Measurements from ENCODE around the gene DOCK6.
"Not testable (repeated sequence)": the region's sequence is repeated elsewhere in the genome, so short reads cannot be mapped to it uniquely, and the experiment has no call there.

DOCK6 gene

DNA sequence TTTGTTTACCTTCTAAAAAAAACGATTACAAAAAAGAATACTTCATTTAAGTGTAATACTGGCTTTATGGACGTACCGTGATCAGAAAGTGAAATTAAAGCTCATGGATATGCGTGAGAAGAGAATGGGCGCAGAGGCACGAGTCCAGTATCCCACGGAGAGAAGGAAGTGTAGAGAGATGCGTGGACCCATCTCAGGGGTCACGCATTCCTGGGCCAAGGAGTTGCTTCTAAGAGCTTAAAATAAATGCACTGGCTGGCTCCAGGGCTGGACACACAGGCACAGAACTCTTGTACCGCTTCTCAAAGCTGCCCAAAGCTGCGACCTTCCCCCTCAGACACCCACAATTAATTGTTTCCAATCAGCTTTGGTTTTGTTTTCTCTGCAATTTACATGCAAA is 98.0 kb downstream of the DOCK6 start:
- Histone ChIP-seq H3K4me1 (ENCODE audit: insufficient read depth, poor library complexity, severe bottlenecking) (peaks cover 11% of the 10 kb centered on the region), H3K27me3 (ENCODE audit: insufficient read depth, poor library complexity, severe bottlenecking) (no peaks in the 10 kb centered on the region), H3K36me3 (ENCODE audit: low read depth) (peaks cover 33% of the 10 kb centered on the region), H3K27ac (ENCODE audit: poor library complexity, severe bottlenecking) (no peak overlapping the region), H3K4me3 (ENCODE audit: severe bottlenecking) (no peak overlapping the region), H3K9me3 (ENCODE audit: severe bottlenecking) (no peaks in the 10 kb centered on the region)
- TF ChIP-seq, protein P1, sequence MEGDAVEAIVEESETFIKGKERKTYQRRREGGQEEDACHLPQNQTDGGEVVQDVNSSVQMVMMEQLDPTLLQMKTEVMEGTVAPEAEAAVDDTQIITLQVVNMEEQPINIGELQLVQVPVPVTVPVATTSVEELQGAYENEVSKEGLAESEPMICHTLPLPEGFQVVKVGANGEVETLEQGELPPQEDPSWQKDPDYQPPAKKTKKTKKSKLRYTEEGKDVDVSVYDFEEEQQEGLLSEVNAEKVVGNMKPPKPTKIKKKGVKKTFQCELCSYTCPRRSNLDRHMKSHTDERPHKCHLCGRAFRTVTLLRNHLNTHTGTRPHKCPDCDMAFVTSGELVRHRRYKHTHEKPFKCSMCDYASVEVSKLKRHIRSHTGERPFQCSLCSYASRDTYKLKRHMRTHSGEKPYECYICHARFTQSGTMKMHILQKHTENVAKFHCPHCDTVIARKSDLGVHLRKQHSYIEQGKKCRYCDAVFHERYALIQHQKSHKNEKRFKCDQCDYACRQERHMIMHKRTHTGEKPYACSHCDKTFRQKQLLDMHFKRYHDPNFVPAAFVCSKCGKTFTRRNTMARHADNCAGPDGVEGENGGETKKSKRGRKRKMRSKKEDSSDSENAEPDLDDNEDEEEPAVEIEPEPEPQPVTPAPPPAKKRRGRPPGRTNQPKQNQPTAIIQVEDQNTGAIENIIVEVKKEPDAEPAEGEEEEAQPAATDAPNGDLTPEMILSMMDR (IDR thresholded peaks at IDR 0.05; ENCODE audit: poor library complexity, severe bottlenecking) = no peak
- DNase-seq (ENCODE audit: low spot score) = no peak
- no peak for ATAC-seq (ENCODE audit: low read depth)

DNA sequence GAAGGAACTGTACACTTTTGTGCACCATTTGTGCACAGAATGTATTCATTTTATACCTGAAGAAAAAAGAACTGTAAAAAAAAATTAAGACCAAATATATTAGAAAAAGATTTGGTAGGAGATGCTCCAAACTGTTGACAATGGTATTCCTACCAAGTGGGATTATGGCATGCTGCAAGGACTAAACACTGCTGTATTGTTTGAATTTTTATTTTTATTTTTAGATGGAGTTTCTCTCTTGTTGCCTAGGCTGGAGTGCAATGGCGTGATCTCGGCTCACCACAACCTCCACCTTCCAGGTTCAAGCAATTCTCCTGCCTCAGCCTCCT is 101.9 kb downstream of the DOCK6 start:
- not testable (repeated sequence) for H3K27ac ChIP-seq (ENCODE audit: poor library complexity, severe bottlenecking); DNase-seq (ENCODE audit: low spot score); H3K4me1 ChIP-seq (ENCODE audit: insufficient read depth, poor library complexity, severe bottlenecking); H3K27me3 ChIP-seq (ENCODE audit: insufficient read depth, poor library complexity, severe bottlenecking); H3K9me3 ChIP-seq (ENCODE audit: severe bottlenecking); ATAC-seq (ENCODE audit: low read depth); H3K36me3 ChIP-seq (ENCODE audit: low read depth); H3K4me3 ChIP-seq (ENCODE audit: severe bottlenecking)

DNA sequence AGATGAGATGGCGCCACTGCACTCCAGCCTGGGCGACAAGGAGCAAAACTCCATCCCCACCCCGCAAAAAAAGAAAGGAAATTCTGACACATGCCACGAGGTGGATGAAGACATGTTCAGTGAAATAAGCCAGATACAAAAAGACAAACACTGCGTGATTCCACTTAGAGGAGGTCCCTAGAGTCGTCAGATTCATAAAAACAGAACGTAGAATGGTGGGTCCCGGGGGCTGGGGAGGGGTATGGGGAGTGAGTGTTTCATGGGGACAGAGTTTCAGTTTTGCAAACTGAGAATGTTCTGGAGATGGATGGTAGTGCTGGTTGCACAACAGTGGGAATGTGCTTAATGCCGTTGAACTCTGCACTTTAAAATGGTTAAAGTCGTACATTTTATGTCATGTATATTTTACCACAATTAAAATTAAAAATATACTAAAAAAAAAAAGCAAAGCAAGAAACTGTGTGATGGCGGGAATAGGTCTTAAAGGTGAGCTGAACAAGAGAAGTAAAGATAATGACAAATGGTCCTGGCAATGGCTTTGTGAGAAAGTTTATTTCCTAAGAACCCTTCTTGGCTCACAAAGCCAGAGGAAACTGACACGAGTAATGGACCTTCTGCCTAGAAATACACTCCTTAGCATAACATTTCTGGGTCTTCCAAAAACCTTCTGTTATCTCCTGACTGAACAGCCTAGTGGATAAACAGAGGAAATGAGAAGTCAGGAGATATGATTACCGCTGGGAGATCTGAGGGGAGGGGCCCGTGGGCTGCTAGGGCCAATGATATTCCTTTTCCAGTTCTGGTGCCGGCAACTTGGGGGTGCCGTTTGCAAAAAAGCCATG is 102.5 kb downstream of the DOCK6 start:
- Histone ChIP-seq H3K4me3 (ENCODE audit: severe bottlenecking) (no peak overlapping the region), H3K9me3 (ENCODE audit: severe bottlenecking) (no peaks in the 10 kb centered on the region), H3K27me3 (ENCODE audit: insufficient read depth, poor library complexity, severe bottlenecking) (no peaks in the 10 kb centered on the region), H3K36me3 (ENCODE audit: low read depth) (no peaks in the 10 kb centered on the region), H3K4me1 (ENCODE audit: insufficient read depth, poor library complexity, severe bottlenecking) (peaks cover under 1% of the 10 kb centered on the region), H3K27ac (ENCODE audit: poor library complexity, severe bottlenecking) (no peak overlapping the region)
- TF ChIP-seq, protein P1 (IDR thresholded peaks at IDR 0.05; ENCODE audit: poor library complexity, severe bottlenecking) = no peak
- ATAC-seq (ENCODE audit: low read depth) (no peak), DNase-seq (ENCODE audit: low spot score) (no peak)

DNA sequence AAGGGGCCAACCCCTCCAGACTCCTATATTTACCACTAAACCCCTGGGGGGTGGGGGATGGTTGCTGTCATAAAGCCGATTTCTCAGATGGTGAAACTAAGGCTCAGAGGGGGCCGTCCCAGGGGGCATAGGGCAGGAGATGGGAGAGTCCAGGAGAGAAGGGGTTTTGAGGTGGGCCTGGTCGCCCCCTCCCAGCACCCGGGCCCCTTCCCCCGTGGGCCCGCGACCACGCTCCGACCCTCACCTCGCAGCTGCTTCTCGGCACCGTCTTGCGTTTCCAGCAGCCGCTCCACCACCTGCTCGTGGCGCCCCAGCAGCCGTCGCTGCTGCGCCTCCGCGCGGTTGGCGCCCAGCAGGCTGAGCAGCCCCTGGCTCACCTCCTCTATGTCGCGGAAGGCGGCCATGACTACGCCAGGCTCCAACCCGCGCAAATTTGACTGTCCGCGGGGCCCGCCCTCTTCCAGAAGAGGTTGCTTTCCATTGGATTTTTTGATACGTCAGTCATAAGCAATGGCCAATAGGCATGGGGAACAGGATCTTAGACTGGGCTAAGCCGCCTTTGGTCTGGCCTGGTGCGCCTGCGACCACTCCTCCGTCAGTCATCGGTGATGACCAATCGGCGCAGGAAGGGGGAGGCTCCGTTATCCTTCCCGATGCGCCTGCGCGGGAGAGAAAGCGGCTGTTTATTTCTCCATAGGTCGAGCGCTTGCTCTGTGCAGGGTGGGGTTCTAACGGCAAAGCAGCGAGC is 106.8 kb downstream of the DOCK6 start, which contains the start of gene SPC24:
Gene SPC24, minus strand, starts transcription at position 410 of the 748 bp plus-strand sequence. Its CDS starts 6 bp downstream, at position 404.
- Histone ChIP-seq H3K4me1 (ENCODE audit: insufficient read depth, poor library complexity, severe bottlenecking) (peaks cover 23% of the 10 kb centered on the region), H3K4me3 (ENCODE audit: severe bottlenecking) (peak within 1 kb of the TSS; percentile 96), H3K27ac (ENCODE audit: poor library complexity, severe bottlenecking) (peak within 1 kb of the TSS; percentile 70), H3K27me3 (ENCODE audit: insufficient read depth, poor library complexity, severe bottlenecking) (no peaks in the 10 kb centered on the region), H3K36me3 (ENCODE audit: low read depth) (peaks cover 28% of the 10 kb centered on the region), H3K9me3 (ENCODE audit: severe bottlenecking) (no peaks in the 10 kb centered on the region)
- peak; percentile 98 for ATAC-seq (ENCODE audit: low read depth)
- peak; percentile 98 for DNase-seq (ENCODE audit: low spot score)
- TF ChIP-seq, protein P1 (IDR thresholded peaks at IDR 0.05; ENCODE audit: poor library complexity, severe bottlenecking) = no peak

DNA sequence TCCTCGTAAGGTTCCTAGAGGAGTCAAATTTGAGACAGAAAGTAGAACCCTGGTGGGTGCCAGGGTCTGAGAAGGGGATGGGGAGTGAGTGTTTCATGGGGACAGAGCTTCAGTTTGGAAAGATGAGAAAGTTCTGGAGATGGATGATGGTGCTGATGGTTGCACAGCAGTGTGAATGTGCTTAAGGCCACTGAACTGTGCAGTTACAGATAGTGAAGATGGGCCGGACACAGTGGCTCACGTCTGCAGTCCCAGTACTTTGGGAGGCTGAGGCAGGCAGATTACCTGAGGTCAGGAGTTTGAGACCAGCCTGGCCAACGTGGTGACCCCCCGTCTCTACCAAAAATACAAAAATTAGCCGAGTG is 107.7 kb downstream of the DOCK6 start:
- Histone ChIP-seq H3K36me3 (ENCODE audit: low read depth) (peaks cover 35% of the 10 kb centered on the region), H3K27ac (ENCODE audit: poor library complexity, severe bottlenecking) (peak overlapping the region; percentile 70), H3K27me3 (ENCODE audit: insufficient read depth, poor library complexity, severe bottlenecking) (no peaks in the 10 kb centered on the region), H3K9me3 (ENCODE audit: severe bottlenecking) (no peaks in the 10 kb centered on the region), H3K4me3 (ENCODE audit: severe bottlenecking) (peak overlapping the region; percentile 96), H3K4me1 (ENCODE audit: insufficient read depth, poor library complexity, severe bottlenecking) (peaks cover 23% of the 10 kb centered on the region)
- TF ChIP-seq, protein P1 (IDR thresholded peaks at IDR 0.05; ENCODE audit: poor library complexity, severe bottlenecking) = no peak
- ATAC-seq (ENCODE audit: low read depth) = no peak
- no peak for DNase-seq (ENCODE audit: low spot score)

Measured in RWPE2 (cell line).